SK-N-SH treated with all-trans-retinoic acid at 6 μM for 48 hours (cell line): ENCODE results near the gene DMAC2.

Source experiments
- ATAC-seq: fragments of 200-7000 bp; cut with Tn5 transposase; 3 replicates; pipeline ENCODE4 v1.9.1; 2020; ENCODE audit warnings: mild to moderate bottlenecking, moderate library complexity
- ARNTL ChIP-seq: fragments of 450-650 bp; formaldehyde crosslinking; IDR thresholded peaks from 2 replicates; pipeline ENCODE4 v1.5.0; 2020; ENCODE audit warnings: low read depth, mild to moderate bottlenecking, moderate library complexity, borderline replicate concordance
- BACH2 ChIP-seq: fragments of 250-450 bp; sonication (Bioruptor Pico); IDR thresholded peaks from 2 replicates; pipeline ENCODE4 v1.9.0; 2021; ENCODE audit warnings: mild to moderate bottlenecking, borderline replicate concordance
- CSDC2 ChIP-seq: fragments of 250-450 bp; sonication (Bioruptor Pico); IDR thresholded peaks from 2 replicates; pipeline ENCODE4 v1.5.0; 2020; ENCODE audit warnings: mild to moderate bottlenecking, moderate library complexity
- ESRRG ChIP-seq: fragments of 250-450 bp; sonication (Bioruptor Pico); IDR thresholded peaks from 2 replicates; pipeline ENCODE4 v1.6.1; 2021; ENCODE audit warnings: mild to moderate bottlenecking
- ISL1 ChIP-seq: fragments of 250-450 bp; sonication (Bioruptor Pico); IDR thresholded peaks from 2 replicates; pipeline ENCODE4 v2.1.2; 2022; ENCODE audit warnings: mild to moderate bottlenecking, moderate library complexity
- OSR1 ChIP-seq: fragments of 250-450 bp; sonication (Bioruptor Pico); IDR thresholded peaks from 2 replicates; pipeline ENCODE4 v1.8.0; 2022; ENCODE audit warnings: moderate library complexity, mild to moderate bottlenecking, inconsistent platforms
- PPARA ChIP-seq: fragments of 250-450 bp; sonication (Bioruptor Pico); IDR thresholded peaks from 2 replicates; pipeline ENCODE4 v1.5.0; 2020; ENCODE audit warnings: mild to moderate bottlenecking, borderline replicate concordance
- RARB ChIP-seq: fragments of 250-450 bp; sonication (Bioruptor Pico); IDR thresholded peaks from 2 replicates; pipeline ENCODE4 v1.8.0; 2021; ENCODE audit warnings: mild to moderate bottlenecking, moderate library complexity
- SNAI2 ChIP-seq: fragments of 250-450 bp; sonication (Bioruptor Pico); IDR thresholded peaks from 2 replicates; pipeline ENCODE4 v1.5.0; 2020; ENCODE audit warnings: mild to moderate bottlenecking, moderate library complexity
- TCF4 ChIP-seq: fragments of 250-450 bp; sonication (Bioruptor Pico); IDR thresholded peaks from 2 replicates; pipeline ENCODE4 v1.8.0; 2021; ENCODE audit warnings: mild to moderate bottlenecking, moderate library complexity, borderline replicate concordance
- TOX ChIP-seq: fragments of 250-450 bp; sonication (Bioruptor Pico); IDR thresholded peaks from 2 replicates; pipeline ENCODE4 v1.8.0; 2021; ENCODE audit warnings: mild to moderate bottlenecking, moderate library complexity, borderline replicate concordance
- TSHZ2 ChIP-seq: fragments of 250-450 bp; sonication (Bioruptor Pico); IDR thresholded peaks from 2 replicates; pipeline ENCODE4 v1.5.0; 2020; ENCODE audit warnings: mild to moderate bottlenecking, moderate library complexity
- ZC3H10 ChIP-seq: fragments of 250-450 bp; sonication (Bioruptor Pico); IDR thresholded peaks from 2 replicates; pipeline ENCODE4 v1.5.1; 2021; ENCODE audit warnings: mild to moderate bottlenecking, moderate library complexity
- ZFP3 ChIP-seq: fragments of 250-450 bp; sonication (Bioruptor Pico); IDR thresholded peaks from 2 replicates; pipeline ENCODE4 v1.5.0; 2020; ENCODE audit warnings: mild to moderate bottlenecking, moderate library complexity
- ZFP30 ChIP-seq: fragments of 450-650 bp; formaldehyde crosslinking; IDR thresholded peaks from 2 replicates; pipeline ENCODE4 v1.5.0; 2022; ENCODE audit warnings: mild to moderate bottlenecking, moderate library complexity
- ZNF565 ChIP-seq: fragments of 450-650 bp; formaldehyde crosslinking; conservative IDR thresholded peaks from 2 replicates; pipeline ENCODE4 v1.5.0; 2020; ENCODE audit warnings: low read depth, mild to moderate bottlenecking, moderate library complexity
- ZNF70 ChIP-seq: fragments of 450-650 bp; formaldehyde crosslinking; IDR thresholded peaks from 2 replicates; pipeline ENCODE4 v1.5.0; 2020; ENCODE audit warnings: mild to moderate bottlenecking, moderate library complexity
- ZNF8 ChIP-seq: fragments of 450-650 bp; formaldehyde crosslinking; IDR thresholded peaks from 2 replicates; pipeline ENCODE4 v1.5.0; 2020; ENCODE audit warnings: mild to moderate bottlenecking, moderate library complexity
- TF ChIP-seq, protein P1 (sequence below): fragments of 250-450 bp; sonication (Bioruptor Pico); IDR thresholded peaks from 2 replicates; pipeline ENCODE4 v1.5.1; 2020; ENCODE audit warnings: low read depth, mild to moderate bottlenecking, moderate library complexity
- TF ChIP-seq, protein P2 (sequence below): fragments of 250-450 bp; sonication (Bioruptor Pico); IDR thresholded peaks from 2 replicates; pipeline ENCODE4 v1.8.0; 2021; ENCODE audit warnings: low read depth, mild to moderate bottlenecking, moderate library complexity, borderline replicate concordance
- TF ChIP-seq, protein P3 (sequence below): fragments of 250-450 bp; sonication (Bioruptor Pico); IDR thresholded peaks from 2 replicates; pipeline ENCODE4 v1.5.1; 2021; ENCODE audit warnings: mild to moderate bottlenecking, moderate library complexity
- TF ChIP-seq, protein P4 (sequence below): fragments of 250-450 bp; sonication (Bioruptor Pico); IDR thresholded peaks from 2 replicates; pipeline ENCODE4 v1.8.0; 2020; ENCODE audit warnings: mild to moderate bottlenecking, moderate library complexity, borderline replicate concordance

DMAC2 gene

GRCh38 chr19:41415154-41415571 is 24.5 kb downstream of the DMAC2 start:
- TF ChIP-seq ZNF70 (CRISPR knock-in tag) (no peak), TSHZ2 (CRISPR knock-in tag) (no peak), ZFP3 (CRISPR knock-in tag) (no peak), ESRRG (no peak), ZFP30 (CRISPR knock-in tag) (no peak)
- ATAC-seq, result no peak

DNA sequence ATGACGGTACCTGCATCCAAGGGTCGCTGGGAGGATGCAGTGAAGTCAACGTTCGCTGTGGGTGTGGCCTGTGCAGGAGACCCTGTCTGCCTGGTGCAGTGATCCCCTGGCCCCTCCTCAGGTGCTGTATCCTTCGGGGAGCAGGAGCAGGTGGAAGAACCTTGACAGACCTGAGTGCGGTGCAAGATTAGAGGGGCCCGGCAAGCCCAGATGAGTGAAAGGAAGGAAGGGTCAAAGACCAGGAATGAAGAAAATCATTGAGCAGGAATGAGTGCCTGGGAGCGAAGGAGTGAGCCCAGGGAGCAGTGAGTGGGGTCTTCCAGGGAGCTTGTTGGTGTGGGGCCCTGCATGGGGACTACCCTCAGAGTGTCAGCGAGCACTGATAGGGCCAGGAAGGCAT is 25.3 kb downstream of the DMAC2 start:
- no peak for ATAC-seq

DNA sequence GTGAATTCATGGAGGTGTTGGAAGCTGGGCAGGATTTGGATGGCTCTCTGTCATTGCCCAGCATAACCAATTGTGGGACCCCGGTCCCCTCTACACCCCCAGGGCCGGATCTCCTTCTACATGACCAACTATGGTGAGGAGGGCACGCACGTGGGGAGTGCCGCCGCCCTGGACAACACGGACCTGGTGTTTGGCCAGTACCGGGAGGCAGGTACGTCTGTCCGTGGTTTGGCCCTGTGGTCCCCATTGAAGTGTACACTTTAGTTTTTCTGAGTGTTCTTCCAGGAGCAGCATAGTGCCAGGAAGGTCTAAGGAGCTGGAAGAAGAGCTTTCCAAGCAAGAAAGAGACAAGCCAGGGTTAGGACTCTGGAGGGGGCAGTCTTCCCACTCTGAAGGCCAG is 25.8 kb downstream of the DMAC2 start:
- TF ChIP-seq RARB (CRISPR knock-in tag) (no peak), TCF4 (CRISPR knock-in tag) (no peak), SNAI2 (no peak), CSDC2 (CRISPR knock-in tag) (no peak)
- TF ChIP-seq, protein P1, sequence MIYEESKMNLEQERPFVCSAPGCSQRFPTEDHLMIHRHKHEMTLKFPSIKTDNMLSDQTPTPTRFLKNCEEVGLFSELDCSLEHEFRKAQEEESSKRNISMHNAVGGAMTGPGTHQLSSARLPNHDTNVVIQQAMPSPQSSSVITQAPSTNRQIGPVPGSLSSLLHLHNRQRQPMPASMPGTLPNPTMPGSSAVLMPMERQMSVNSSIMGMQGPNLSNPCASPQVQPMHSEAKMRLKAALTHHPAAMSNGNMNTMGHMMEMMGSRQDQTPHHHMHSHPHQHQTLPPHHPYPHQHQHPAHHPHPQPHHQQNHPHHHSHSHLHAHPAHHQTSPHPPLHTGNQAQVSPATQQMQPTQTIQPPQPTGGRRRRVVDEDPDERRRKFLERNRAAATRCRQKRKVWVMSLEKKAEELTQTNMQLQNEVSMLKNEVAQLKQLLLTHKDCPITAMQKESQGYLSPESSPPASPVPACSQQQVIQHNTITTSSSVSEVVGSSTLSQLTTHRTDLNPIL, result no peak
- TF ChIP-seq, all 23 proteins: peak for 0

More for the DNA sequence above, 25.3 kb downstream of the DMAC2 start:
- TF ChIP-seq ZNF8 (CRISPR knock-in tag) (no peak), ZFP30 (CRISPR knock-in tag) (no peak), OSR1 (CRISPR knock-in tag) (no peak), TOX (CRISPR knock-in tag) (no peak), BACH2 (CRISPR knock-in tag) (no peak)
- TF ChIP-seq, protein P2, sequence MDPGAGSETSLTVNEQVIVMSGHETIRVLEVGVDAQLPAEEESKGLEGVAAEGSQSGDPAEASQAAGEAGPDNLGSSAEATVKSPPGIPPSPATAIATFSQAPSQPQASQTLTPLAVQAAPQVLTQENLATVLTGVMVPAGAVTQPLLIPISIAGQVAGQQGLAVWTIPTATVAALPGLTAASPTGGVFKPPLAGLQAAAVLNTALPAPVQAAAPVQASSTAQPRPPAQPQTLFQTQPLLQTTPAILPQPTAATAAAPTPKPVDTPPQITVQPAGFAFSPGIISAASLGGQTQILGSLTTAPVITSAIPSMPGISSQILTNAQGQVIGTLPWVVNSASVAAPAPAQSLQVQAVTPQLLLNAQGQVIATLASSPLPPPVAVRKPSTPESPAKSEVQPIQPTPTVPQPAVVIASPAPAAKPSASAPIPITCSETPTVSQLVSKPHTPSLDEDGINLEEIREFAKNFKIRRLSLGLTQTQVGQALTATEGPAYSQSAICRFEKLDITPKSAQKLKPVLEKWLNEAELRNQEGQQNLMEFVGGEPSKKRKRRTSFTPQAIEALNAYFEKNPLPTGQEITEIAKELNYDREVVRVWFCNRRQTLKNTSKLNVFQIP (CRISPR knock-in tag), result no peak

DNA sequence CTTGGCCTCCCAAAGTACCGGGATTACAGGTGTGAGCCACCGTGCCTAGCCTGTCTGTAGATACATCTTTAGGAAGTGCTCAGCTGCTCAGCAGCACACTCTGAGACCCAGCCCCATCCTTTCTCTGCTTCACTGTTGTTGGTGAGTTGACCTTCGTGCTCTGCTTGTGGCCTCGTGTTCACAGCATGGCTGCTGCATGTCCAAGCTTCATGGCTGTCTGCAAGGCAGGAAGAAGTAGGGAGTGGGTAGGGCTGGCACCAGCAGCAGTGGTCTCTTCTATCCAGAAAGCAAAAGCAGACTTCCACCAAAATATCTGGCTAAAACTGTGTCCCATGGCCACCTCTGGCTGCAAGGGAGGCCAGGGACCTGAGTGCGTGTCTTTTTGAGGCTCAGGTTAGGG is 26.8 kb downstream of the DMAC2 start:
- no peak for ATAC-seq
- TF ChIP-seq ZNF565 (CRISPR knock-in tag) (no peak), ARNTL (no peak), TCF4 (CRISPR knock-in tag) (no peak), ZFP30 (CRISPR knock-in tag) (no peak), SNAI2 (no peak), RARB (CRISPR knock-in tag) (no peak), OSR1 (CRISPR knock-in tag) (no peak), ISL1 (CRISPR knock-in tag) (no peak), PPARA (no peak), ZC3H10 (CRISPR knock-in tag) (no peak), TSHZ2 (CRISPR knock-in tag) (no peak)
- TF ChIP-seq, protein P2 (CRISPR knock-in tag), result no peak
- TF ChIP-seq, protein P3, sequence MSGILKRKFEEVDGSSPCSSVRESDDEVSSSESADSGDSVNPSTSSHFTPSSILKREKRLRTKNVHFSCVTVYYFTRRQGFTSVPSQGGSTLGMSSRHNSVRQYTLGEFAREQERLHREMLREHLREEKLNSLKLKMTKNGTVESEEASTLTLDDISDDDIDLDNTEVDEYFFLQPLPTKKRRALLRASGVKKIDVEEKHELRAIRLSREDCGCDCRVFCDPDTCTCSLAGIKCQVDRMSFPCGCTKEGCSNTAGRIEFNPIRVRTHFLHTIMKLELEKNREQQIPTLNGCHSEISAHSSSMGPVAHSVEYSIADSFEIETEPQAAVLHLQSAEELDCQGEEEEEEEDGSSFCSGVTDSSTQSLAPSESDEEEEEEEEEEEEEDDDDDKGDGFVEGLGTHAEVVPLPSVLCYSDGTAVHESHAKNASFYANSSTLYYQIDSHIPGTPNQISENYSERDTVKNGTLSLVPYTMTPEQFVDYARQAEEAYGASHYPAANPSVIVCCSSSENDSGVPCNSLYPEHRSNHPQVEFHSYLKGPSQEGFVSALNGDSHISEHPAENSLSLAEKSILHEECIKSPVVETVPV (CRISPR knock-in tag), result no peak
- TF ChIP-seq, protein P4, sequence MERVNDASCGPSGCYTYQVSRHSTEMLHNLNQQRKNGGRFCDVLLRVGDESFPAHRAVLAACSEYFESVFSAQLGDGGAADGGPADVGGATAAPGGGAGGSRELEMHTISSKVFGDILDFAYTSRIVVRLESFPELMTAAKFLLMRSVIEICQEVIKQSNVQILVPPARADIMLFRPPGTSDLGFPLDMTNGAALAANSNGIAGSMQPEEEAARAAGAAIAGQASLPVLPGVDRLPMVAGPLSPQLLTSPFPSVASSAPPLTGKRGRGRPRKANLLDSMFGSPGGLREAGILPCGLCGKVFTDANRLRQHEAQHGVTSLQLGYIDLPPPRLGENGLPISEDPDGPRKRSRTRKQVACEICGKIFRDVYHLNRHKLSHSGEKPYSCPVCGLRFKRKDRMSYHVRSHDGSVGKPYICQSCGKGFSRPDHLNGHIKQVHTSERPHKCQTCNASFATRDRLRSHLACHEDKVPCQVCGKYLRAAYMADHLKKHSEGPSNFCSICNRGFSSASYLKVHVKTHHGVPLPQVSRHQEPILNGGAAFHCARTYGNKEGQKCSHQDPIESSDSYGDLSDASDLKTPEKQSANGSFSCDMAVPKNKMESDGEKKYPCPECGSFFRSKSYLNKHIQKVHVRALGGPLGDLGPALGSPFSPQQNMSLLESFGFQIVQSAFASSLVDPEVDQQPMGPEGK (CRISPR knock-in tag), result no peak

More for the DNA sequence above, 25.8 kb downstream of the DMAC2 start:
- no peak for ATAC-seq
